Stimulated activated CD4-positive, alpha-beta T cell treated with anti-CD3 and anti-CD28 coated beads, Interleukin-12 subunit alpha, Interleukin-12 subunit beta, amount 100 ng/mL, for 4 hours (primary cell): ENCODE data around the gene CXorf51A.
"Not testable (repeated sequence)": the region's sequence is repeated elsewhere in the genome, so short reads cannot be mapped to it uniquely, and the experiment has no call there.

Source experiments
- DNase-seq: peaks from one replicate; pipeline ENCODE4 v3.0.0-alpha.2; 2020

CXorf51A gene

DNA sequence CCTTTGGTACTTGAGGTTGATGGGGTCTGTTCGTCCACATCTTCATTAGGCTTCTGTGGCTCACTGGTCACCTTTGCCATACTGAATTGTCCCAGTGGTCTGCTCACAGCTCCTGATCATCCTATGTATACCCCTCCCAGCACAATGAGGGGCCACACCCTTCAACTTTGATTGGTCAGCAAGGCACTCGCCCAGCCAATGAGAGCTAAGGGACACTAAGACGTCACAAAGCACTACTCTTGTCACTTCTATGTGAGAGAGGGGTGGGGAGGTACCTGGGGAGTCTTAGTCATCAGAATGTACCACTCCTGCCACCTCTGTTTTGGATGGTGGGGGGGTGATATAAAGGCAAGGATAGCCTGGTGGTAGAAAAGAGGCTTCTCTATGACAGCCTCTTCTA is at the start of gene CXorf51A:
TSS of gene CXorf51A (minus strand) at position 101 of the 400 bp plus-strand sequence. CDS start at position 80, 21 bp downstream.
- DNase-seq = not testable (repeated sequence)

DNA sequence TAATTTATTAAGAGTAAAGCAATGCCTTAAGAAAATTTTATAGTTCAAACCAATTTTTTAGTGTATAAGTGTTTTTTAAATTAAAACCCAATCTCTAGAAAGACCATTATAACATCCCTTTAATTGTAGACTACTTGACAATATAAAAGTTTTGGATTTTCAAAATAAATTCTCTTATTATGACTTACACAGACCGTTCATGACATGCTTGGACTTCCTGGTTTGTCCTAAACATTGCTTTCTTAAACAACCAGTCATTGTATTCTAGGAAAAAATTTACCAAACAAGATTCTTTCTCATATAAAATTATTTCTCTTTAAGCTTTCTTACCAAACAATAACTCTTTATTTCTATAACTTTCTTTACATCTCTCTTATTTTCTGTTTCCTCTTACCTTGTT is 49.0 kb upstream of the CXorf51A start:
- no peak for DNase-seq

DNA sequence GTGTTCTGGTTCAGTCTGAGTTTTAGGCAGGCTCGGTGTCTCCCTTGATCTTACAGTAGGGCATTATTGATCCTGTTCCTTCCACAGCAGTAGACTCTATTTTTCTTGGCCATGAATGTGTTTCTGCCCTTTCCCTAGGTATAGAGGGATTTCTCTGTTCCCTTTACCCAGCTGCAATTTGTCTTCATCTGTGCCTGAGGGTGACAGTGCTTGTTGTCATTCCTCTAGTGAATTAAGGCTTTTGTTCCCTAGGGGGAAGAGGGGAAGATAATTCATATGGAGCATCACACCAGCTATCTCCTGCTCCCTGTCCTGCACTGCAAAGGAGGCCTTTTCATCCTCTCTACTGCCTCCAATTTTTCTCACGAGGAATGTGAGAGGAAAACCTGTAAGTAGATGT is 39.7 kb upstream of the CXorf51A start:
- no peak for DNase-seq

DNA sequence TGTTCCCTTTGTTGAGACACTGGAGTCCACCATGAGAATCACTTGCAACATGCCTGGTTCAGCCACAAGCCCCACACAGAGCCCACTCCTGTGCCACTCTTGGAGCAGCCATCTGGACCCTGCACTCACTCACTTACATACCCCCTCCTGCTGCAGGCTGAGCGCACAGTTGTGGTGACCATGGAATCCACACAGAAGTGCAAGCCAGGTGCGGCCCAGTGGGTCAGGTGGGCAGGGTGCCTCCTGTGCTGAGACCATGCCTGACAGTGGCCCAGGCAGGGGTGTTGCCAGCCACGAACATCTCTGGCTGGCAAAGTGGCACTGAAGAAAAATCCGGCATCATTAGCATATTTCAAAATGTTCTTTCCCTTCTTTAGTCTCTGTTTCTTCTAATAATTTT is 17.4 kb upstream of the CXorf51A start:
- DNase-seq = no peak

DNA sequence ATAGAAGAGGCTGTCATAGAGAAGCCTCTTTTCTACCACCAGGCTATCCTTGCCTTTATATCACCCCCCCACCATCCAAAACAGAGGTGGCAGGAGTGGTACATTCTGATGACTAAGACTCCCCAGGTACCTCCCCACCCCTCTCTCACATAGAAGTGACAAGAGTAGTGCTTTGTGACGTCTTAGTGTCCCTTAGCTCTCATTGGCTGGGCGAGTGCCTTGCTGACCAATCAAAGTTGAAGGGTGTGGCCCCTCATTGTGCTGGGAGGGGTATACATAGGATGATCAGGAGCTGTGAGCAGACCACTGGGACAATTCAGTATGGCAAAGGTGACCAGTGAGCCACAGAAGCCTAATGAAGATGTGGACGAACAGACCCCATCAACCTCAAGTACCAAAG is 5.1 kb downstream of the CXorf51A start, which contains the start of gene CXorf51B:
TSS of gene CXorf51B (plus strand) at position 301 of the 400 bp plus-strand sequence. CDS start at position 322, 21 bp downstream.
- DNase-seq = not testable (repeated sequence)
